ENCODE results near the gene PSORS1C1.

- TF ChIP-seq CTCF (IDR thresholded peaks at IDR 0.05; ENCODE audit: poor library complexity) (no peak), EZH2 (IDR thresholded peaks at IDR 0.05; ENCODE audit: borderline replicate concordance) (no peak), EZH2phosphoT487 (IDR thresholded peaks at IDR 0.05; ENCODE audit: low read depth, severe bottlenecking, unreplicated experiment) (no peak)
Measured at GRCh38 chr6:31081872-31082271, 32.7 kb upstream of the PSORS1C1 start.
